ENCODE data around the gene ZNF236. TPM values are rescaled to one million over a fixed set of nuclear protein-coding genes. Genes with fewer than 3 reads are reported as not detected.
"Not testable (repeated sequence)": the region's sequence is repeated elsewhere in the genome, so short reads cannot be mapped to it uniquely, and the experiment has no call there.

ZNF236 gene
- total RNA-seq, 1 donor from 2014 or later, result 18.4 TPM

DNA sequence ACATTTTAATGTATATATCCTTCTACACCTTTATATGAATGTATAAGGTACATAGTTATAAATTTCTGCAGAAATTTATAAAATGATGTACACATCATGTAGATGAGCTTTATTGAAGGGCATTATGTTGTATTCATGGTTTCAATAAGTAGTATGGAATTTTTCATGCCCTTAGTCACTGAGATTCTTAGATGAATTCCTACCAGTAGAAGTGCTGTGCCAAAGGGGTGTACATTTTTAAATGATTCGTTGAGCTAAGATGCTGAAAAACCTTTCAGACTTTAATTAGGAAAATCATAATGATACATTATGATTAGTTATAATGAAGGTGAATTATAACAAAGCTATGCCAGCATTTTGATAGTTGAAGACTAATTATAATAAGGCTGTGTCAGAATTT, 115.2 kb downstream of the ZNF236 start:
- Mint-ChIP-seq H3K27ac (ENCODE audit: unreplicated experiment) (no peak overlapping the region), H3K9me3 (no peaks in the 10 kb centered on the region), H3K27me3 (ENCODE audit: low read depth) (no peaks in the 10 kb centered on the region), H3K4me3 (no peak overlapping the region), H3K36me3 (ENCODE audit: low read depth) (peaks cover 11% of the 10 kb centered on the region), H3K4me1 (no peaks in the 10 kb centered on the region)
- TF ChIP-seq, protein P1, sequence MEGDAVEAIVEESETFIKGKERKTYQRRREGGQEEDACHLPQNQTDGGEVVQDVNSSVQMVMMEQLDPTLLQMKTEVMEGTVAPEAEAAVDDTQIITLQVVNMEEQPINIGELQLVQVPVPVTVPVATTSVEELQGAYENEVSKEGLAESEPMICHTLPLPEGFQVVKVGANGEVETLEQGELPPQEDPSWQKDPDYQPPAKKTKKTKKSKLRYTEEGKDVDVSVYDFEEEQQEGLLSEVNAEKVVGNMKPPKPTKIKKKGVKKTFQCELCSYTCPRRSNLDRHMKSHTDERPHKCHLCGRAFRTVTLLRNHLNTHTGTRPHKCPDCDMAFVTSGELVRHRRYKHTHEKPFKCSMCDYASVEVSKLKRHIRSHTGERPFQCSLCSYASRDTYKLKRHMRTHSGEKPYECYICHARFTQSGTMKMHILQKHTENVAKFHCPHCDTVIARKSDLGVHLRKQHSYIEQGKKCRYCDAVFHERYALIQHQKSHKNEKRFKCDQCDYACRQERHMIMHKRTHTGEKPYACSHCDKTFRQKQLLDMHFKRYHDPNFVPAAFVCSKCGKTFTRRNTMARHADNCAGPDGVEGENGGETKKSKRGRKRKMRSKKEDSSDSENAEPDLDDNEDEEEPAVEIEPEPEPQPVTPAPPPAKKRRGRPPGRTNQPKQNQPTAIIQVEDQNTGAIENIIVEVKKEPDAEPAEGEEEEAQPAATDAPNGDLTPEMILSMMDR (conservative IDR thresholded peaks at IDR 0.05), result peak; percentile 14
- DNase-seq (ENCODE audit: low read depth, low spot score), result no peak

DNA sequence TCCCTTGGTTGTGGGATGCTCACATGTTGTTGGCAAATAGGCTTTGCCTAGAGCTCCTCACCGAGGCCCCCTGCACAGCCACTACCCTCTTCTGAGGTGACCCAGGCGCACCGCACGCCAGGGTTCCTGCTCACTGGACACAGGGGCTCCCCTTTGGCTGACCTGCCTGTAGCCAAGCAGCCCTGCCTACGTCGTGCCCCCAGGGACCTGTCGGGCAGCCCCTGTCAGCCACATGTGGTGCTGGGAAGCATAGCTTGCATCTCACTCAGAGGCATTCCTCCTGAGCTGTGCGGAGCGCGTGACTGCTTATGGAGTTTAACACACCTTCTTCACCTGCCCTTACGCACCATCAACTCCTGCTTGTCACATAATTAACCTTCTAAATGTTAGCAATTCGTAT, 116.3 kb downstream of the ZNF236 start:
- Mint-ChIP-seq H3K9me3 (no peaks in the 10 kb centered on the region), H3K36me3 (ENCODE audit: low read depth) (peaks cover 11% of the 10 kb centered on the region), H3K4me1 (no peaks in the 10 kb centered on the region), H3K27me3 (ENCODE audit: low read depth) (no peaks in the 10 kb centered on the region), H3K4me3 (no peak overlapping the region), H3K27ac (ENCODE audit: unreplicated experiment) (no peak overlapping the region)
- TF ChIP-seq, protein P1 (conservative IDR thresholded peaks at IDR 0.05), result no peak
- DNase-seq (ENCODE audit: low read depth, low spot score), result no peak

- no peaks in the 10 kb centered on the region for H3K27me3 Mint-ChIP-seq (ENCODE audit: low read depth)
- H3K36me3 Mint-ChIP-seq (ENCODE audit: low read depth), result peaks cover 10% of the 10 kb centered on the region
- peaks cover 2% of the 10 kb centered on the region for H3K9me3 Mint-ChIP-seq
- TF ChIP-seq, protein P1 (conservative IDR thresholded peaks at IDR 0.05), result no peak
- no peak overlapping the region for H3K4me3 Mint-ChIP-seq
- H3K4me1 Mint-ChIP-seq, result no peaks in the 10 kb centered on the region
- DNase-seq (ENCODE audit: low read depth, low spot score), result no peak
- H3K27ac Mint-ChIP-seq (ENCODE audit: unreplicated experiment), result no peak overlapping the region
These were observed 118.9 kb downstream of the ZNF236 start for GRCh38 chr18:76941284-76941683.

DNA sequence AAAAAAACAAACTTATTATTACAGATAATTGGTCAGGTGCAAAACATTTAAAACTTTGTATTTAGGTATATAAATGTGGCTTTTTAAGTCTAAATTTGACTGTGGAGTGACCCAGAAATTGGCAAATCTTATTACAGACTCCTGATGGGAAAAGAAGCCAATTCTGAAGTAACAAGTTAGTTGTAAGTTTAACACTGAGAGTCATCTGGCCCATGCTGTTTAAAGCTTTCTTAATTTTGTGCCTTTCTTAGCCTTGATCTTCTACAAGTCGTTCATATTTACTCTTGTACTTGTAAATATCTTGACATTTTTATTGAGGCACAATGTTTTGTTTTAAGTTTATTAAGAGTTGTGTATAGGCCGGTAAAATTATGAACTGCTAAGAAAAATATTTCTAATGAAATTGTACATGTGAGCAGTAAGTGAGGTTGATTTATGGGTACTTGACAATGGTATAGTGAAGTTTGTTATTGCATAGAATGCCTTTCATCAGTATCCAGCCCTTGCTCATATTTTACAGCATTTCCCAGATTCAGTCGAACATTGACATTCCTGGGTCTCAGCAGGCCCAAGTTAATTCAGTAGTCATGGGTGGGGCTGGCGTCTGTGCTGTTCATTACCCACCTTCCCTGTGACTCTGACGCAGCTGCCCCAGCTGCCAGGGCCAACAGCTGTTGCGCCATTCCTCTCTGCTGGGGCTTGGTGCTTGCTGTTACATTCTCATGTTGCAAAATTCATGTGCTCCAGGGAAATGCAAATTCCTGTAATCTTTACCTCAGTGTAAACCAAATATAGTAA, 121.4 kb downstream of the ZNF236 start:
- TF ChIP-seq, protein P1 (conservative IDR thresholded peaks at IDR 0.05), result no peak
- H3K27me3 Mint-ChIP-seq (ENCODE audit: low read depth), result no peaks in the 10 kb centered on the region
- peaks cover 2% of the 10 kb centered on the region for H3K9me3 Mint-ChIP-seq
- no peak overlapping the region for H3K27ac Mint-ChIP-seq (ENCODE audit: unreplicated experiment)
- no peaks in the 10 kb centered on the region for H3K4me1 Mint-ChIP-seq
- H3K36me3 Mint-ChIP-seq (ENCODE audit: low read depth), result peaks cover 27% of the 10 kb centered on the region
- H3K4me3 Mint-ChIP-seq, result no peak overlapping the region
- no peak for DNase-seq (ENCODE audit: low read depth, low spot score)

- not testable (repeated sequence) for H3K9me3 Mint-ChIP-seq; H3K27me3 Mint-ChIP-seq (ENCODE audit: low read depth); H3K4me3 Mint-ChIP-seq; H3K4me1 Mint-ChIP-seq; H3K27ac Mint-ChIP-seq (ENCODE audit: unreplicated experiment); DNase-seq (ENCODE audit: low read depth, low spot score)
- H3K36me3 Mint-ChIP-seq (ENCODE audit: low read depth), result peaks cover 27% of the 10 kb centered on the region
These were observed 122.0 kb downstream of the ZNF236 start for GRCh38 chr18:76944346-76944745.

DNA sequence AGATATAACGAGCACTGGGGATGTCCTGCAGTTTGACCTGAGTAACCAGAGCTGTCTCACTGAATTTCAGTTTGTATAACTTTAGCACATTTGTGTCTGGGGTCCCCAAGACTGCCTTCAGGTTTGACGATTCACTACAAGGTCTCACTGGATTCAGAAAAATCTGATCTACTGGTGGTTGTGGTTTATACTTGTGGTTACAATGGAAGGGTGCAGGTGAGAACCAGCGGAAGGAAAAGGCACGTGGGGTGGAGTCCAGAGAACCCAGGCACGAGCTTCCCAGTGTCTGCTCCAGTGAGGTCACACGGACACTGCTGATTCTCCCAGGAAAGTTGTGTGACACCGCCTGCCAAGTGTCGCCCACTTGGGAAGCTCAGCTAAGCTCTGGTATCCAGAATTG, 126.0 kb downstream of the ZNF236 start:
- no peak overlapping the region for H3K4me3 Mint-ChIP-seq
- peaks cover 7% of the 10 kb centered on the region for H3K4me1 Mint-ChIP-seq
- no peak for DNase-seq (ENCODE audit: low read depth, low spot score)
- TF ChIP-seq, protein P1 (conservative IDR thresholded peaks at IDR 0.05), result no peak
- H3K27ac Mint-ChIP-seq (ENCODE audit: unreplicated experiment), result no peak overlapping the region
- H3K9me3 Mint-ChIP-seq, result peaks cover 5% of the 10 kb centered on the region
- H3K27me3 Mint-ChIP-seq (ENCODE audit: low read depth), result no peaks in the 10 kb centered on the region
- peaks cover 40% of the 10 kb centered on the region for H3K36me3 Mint-ChIP-seq (ENCODE audit: low read depth)
